SU-DHL-6 (cell line): ENCODE data around the gene SETBP1.

Experiments used
- EZH2phosphoT487 ChIP-seq: fragments of 200-600 bp; sonication (generic), shearing (Covaris generic); conservative IDR thresholded peaks from 2 replicates; pipeline ENCODE4 v1.6.1; 2018; ENCODE audit warnings: mild to moderate bottlenecking, antibody characterized with exemption, low read length, moderate library complexity, mixed read lengths
- TF ChIP-seq, protein P1 (sequence below): fragments of 200-600 bp; sonication (generic); IDR thresholded peaks from one replicate; pipeline ENCODE4 v1.5.1; 2017; ENCODE audit warnings: antibody characterized with exemption, mild to moderate bottlenecking, low read length, moderate library complexity; ENCODE audit not compliant: insufficient read depth, poor library complexity, severe bottlenecking

DNA sequence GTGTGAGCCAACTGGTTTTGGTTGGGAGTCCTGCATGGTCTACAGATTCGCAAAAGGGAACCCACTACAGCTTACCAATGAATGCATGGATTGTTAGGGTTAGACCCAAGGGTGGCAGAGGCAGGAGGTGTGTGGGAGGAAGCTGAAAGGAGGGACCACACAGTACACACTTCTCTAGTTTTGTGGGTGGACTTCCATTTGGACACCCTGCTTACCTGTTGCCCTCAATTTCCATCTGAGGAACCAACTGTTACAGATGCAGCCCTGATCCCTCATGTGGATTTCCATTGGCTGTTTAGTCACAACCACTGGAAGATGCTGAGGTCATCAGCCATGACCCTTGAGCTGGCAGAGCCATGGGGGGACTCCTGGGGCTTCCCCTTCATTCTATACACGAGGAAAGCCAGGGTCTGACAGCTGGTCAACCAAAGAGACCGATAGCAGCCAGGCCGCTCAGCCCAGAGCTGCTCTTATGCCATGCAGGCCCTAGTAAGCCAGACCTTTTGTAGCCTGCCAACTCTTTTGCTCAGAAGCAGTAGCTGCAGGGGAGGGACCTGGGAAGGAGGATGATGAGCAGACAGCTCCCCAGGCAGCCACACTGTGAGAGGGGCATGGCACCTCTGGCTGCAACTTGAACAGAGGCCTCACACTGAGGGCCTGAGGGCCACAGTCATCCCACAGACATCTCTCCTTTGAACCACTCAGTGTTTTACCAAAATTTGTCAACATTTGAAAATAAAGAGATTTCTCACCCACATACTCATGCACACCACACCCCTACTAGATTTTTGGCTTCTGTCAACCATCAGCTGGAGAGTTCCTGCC is 162.1 kb downstream of the SETBP1 start:
- TF ChIP-seq, protein P1, sequence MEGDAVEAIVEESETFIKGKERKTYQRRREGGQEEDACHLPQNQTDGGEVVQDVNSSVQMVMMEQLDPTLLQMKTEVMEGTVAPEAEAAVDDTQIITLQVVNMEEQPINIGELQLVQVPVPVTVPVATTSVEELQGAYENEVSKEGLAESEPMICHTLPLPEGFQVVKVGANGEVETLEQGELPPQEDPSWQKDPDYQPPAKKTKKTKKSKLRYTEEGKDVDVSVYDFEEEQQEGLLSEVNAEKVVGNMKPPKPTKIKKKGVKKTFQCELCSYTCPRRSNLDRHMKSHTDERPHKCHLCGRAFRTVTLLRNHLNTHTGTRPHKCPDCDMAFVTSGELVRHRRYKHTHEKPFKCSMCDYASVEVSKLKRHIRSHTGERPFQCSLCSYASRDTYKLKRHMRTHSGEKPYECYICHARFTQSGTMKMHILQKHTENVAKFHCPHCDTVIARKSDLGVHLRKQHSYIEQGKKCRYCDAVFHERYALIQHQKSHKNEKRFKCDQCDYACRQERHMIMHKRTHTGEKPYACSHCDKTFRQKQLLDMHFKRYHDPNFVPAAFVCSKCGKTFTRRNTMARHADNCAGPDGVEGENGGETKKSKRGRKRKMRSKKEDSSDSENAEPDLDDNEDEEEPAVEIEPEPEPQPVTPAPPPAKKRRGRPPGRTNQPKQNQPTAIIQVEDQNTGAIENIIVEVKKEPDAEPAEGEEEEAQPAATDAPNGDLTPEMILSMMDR = no peak
- no peak for TF ChIP-seq EZH2phosphoT487
